Parathyroid adenoma (tissue), 2 donors: Measurements from ENCODE around the gene SERHL2.

ENCODE experiments used
- H2AFZ ChIP-seq: fragments of 300-600 bp; sonication (generic); one replicate; pipeline ENCODE4 v1.7.0; 2017; ENCODE audit warnings: antibody characterized with exemption, mild to moderate bottlenecking
- H3K27ac ChIP-seq: fragments of 300-600 bp; sonication (generic); one replicate; pipeline ENCODE4 v1.7.0; 2017
- H3K27me3 ChIP-seq: fragments of 300-600 bp; sonication (generic); one replicate; pipeline ENCODE4 v1.7.0; 2017; ENCODE audit warnings: low read length; ENCODE audit not compliant: control insufficient read depth, insufficient read depth
- H3K36me3 ChIP-seq: fragments of 300-600 bp; sonication (generic); one replicate; pipeline ENCODE4 v1.7.0; 2017; ENCODE audit warnings: low read length; ENCODE audit not compliant: control insufficient read depth, insufficient read depth
- H3K4me1 ChIP-seq: fragments of 300-600 bp; sonication (generic); one replicate; pipeline ENCODE4 v1.7.0; 2017; ENCODE audit warnings: control low read depth
- H3K4me2 ChIP-seq: fragments of 300-600 bp; sonication (generic); one replicate; pipeline ENCODE4 v1.7.0; 2017; ENCODE audit warnings: low read length
- H3K4me3 ChIP-seq: fragments of 300-600 bp; sonication (generic); one replicate; pipeline ENCODE4 v1.7.0; 2017; ENCODE audit warnings: low read depth, low read length
- H3K79me2 ChIP-seq: fragments of 300-600 bp; sonication (generic); one replicate; pipeline ENCODE4 v1.7.0; 2017; ENCODE audit warnings: control low read depth
- H3K9ac ChIP-seq: fragments of 300-600 bp; sonication (generic); one replicate; pipeline ENCODE4 v1.7.0; 2017; ENCODE audit warnings: mild to moderate bottlenecking
- H3K9me3 ChIP-seq: fragments of 300-600 bp; sonication (generic); one replicate; pipeline ENCODE4 v1.7.0; 2017; ENCODE audit warnings: low read length; ENCODE audit not compliant: control insufficient read depth
- TF ChIP-seq, protein P1 (sequence below): fragments of 300-600 bp; sonication (generic); IDR thresholded peaks from one replicate; pipeline ENCODE4 v1.7.0; 2017; ENCODE audit warnings: antibody characterized with exemption, mild to moderate bottlenecking
- donor health status: primary hyperparathyroidism.

The SERHL2 gene

DNA sequence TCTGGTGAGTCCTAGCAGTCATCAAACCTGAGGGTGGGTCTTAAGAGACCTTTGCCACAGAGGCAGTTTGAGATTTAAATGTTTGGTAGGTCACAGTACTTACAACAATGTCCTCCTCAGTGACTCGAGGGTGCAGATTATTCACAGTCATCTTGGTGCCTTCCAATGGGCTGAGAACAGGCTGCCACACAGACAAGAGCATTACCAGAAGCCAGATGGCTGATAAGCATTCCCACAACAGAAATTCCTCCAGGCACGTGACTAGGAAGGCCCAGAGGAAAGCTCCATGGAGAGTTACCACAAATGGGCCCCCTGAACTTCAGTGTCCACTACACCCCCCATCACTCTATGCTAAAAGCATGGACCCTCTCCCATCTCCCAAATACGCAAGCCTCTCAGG lies 41.7 kb downstream of the SERHL2 start:
- no peak overlapping the region for H3K9ac ChIP-seq
- no peak overlapping the region for H3K27ac ChIP-seq
- H3K27me3 ChIP-seq, result no peaks in the 10 kb centered on the region
- H3K36me3 ChIP-seq, result no peaks in the 10 kb centered on the region
- H3K79me2 ChIP-seq, result peaks cover 7% of the 10 kb centered on the region
- H3K4me1 ChIP-seq, result no peaks in the 10 kb centered on the region
- H3K4me3 ChIP-seq, result no peak overlapping the region
- no peak overlapping the region for H3K4me2 ChIP-seq
- TF ChIP-seq, protein P1, sequence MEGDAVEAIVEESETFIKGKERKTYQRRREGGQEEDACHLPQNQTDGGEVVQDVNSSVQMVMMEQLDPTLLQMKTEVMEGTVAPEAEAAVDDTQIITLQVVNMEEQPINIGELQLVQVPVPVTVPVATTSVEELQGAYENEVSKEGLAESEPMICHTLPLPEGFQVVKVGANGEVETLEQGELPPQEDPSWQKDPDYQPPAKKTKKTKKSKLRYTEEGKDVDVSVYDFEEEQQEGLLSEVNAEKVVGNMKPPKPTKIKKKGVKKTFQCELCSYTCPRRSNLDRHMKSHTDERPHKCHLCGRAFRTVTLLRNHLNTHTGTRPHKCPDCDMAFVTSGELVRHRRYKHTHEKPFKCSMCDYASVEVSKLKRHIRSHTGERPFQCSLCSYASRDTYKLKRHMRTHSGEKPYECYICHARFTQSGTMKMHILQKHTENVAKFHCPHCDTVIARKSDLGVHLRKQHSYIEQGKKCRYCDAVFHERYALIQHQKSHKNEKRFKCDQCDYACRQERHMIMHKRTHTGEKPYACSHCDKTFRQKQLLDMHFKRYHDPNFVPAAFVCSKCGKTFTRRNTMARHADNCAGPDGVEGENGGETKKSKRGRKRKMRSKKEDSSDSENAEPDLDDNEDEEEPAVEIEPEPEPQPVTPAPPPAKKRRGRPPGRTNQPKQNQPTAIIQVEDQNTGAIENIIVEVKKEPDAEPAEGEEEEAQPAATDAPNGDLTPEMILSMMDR, result no peak
- no peak overlapping the region for H2AFZ ChIP-seq
- no peaks in the 10 kb centered on the region for H3K9me3 ChIP-seq

DNA sequence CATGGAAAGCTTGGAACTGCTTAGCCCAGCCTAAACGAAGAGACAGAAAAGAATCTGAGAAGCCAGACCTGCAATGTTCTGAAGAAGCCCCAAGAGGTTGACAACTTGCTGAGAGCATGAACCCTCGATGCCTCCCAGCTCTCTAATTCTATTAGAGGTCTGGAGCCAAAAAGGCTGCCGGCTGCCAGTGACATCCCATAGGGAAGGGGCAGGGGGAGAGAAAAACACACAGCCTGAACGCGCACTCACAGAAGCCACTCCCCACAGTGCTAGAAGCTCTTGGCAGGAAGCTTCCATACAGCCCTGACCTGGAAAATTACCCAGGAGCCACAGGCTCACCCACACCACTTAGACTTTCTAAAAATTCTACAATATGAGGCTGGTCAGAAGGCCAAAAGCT lies 42.6 kb downstream of the SERHL2 start:
- TF ChIP-seq, protein P1, result no peak
- no peaks in the 10 kb centered on the region for H3K27me3 ChIP-seq
- H3K9ac ChIP-seq, result no peak overlapping the region
- no peaks in the 10 kb centered on the region for H3K36me3 ChIP-seq
- H3K27ac ChIP-seq, result no peak overlapping the region
- no peak overlapping the region for H3K4me3 ChIP-seq
- no peaks in the 10 kb centered on the region for H3K9me3 ChIP-seq
- no peak overlapping the region for H3K4me2 ChIP-seq
- peaks cover 10% of the 10 kb centered on the region for H3K79me2 ChIP-seq
- no peaks in the 10 kb centered on the region for H3K4me1 ChIP-seq
- H2AFZ ChIP-seq, result no peak overlapping the region

DNA sequence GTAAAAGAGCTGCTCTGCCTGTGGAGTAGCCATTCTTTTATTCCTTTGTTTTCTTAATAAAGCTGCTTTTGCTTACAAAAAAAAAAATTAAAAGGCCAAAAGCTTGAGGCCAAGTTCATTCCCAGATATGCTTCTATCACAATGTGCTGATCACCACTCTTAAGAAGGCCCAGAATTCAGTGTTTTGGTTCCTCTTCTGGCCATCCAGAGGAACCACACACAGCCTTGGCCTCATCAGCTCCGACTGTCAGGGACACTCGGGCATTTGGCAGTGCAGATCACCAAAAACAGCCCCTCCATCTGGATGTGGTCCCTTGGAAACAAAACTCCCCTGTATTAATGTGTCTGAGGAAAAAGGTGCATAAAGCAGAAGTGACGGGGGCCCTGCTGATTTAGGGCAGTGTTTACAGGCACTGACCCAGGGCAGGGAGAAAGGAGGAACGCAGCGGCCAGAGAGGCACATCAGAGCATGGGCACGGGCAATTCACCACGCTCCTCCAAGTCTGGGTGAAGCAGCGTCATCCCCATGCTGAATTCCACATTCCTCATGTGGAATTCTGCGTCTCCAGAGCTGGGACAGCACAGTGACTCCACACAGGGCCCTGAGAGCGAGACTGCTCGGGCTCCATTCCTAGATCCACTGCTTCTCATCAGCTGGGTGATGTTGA lies 43.2 kb downstream of the SERHL2 start:
- H3K27me3 ChIP-seq, result no peaks in the 10 kb centered on the region
- no peak overlapping the region for H3K4me2 ChIP-seq
- no peaks in the 10 kb centered on the region for H3K4me1 ChIP-seq
- no peaks in the 10 kb centered on the region for H3K9me3 ChIP-seq
- H3K27ac ChIP-seq, result no peak overlapping the region
- no peak overlapping the region for H3K9ac ChIP-seq
- H3K4me3 ChIP-seq, result no peak overlapping the region
- TF ChIP-seq, protein P1, result no peak
- H3K79me2 ChIP-seq, result peaks cover 10% of the 10 kb centered on the region
- no peak overlapping the region for H2AFZ ChIP-seq
- H3K36me3 ChIP-seq, result no peaks in the 10 kb centered on the region

DNA sequence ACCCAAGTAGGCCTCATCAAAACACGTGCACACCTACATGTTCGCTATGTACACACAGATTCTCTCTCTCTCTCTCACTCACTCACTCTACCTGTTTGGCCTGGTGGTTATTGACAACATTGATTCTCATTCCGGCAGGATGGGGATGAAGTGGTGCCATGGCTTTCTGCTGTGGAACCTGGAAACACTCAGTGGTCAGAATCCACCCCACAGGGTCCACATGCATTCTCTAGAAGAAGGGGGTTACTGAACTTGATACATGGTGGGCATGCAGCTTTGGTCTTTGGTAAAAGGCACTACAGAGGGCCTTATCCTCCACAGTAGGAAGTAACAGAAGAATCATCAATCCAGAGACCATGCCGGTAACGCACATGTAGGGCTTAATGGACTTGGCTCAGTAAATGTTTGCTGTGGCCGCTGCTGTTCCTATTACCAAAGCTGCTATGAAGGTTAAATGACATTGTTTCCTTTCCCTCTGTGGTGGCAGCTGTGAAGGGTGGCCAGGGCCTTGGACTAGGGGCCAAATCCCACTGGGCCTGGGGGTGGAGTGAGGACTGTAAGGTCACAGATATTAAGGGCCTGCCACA lies 48.2 kb downstream of the SERHL2 start:
- H2AFZ ChIP-seq, result no peak overlapping the region
- no peaks in the 10 kb centered on the region for H3K36me3 ChIP-seq
- no peaks in the 10 kb centered on the region for H3K4me1 ChIP-seq
- no peak overlapping the region for H3K4me2 ChIP-seq
- peaks cover 35% of the 10 kb centered on the region for H3K79me2 ChIP-seq
- TF ChIP-seq, protein P1, result no peak
- no peaks in the 10 kb centered on the region for H3K27me3 ChIP-seq
- H3K9ac ChIP-seq, result no peak overlapping the region
- no peaks in the 10 kb centered on the region for H3K9me3 ChIP-seq
- no peak overlapping the region for H3K4me3 ChIP-seq
- no peak overlapping the region for H3K27ac ChIP-seq

DNA sequence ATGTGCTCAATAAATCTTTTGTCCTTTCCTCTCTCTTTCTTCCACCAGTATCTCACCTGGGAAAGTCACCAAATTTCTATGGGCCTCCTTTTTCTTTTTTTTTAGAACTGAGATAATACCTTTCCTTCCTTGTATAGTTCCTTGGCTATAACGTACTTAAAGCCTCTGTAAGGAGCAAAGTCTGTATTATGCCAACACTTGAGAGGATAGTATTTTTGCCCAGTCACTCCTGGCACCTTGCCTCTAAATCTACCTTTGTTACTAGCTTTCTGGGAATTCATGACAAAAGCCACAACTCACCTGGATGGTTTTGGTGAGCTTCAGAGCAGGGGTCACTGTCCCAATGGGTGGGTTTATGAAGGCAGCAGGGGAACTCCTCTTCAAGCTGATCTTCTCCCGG lies 48.7 kb downstream of the SERHL2 start:
- Histone ChIP-seq H3K4me3 (no peak overlapping the region), H3K79me2 (peaks cover 38% of the 10 kb centered on the region), H3K4me1 (no peaks in the 10 kb centered on the region), H3K27me3 (no peaks in the 10 kb centered on the region), H3K9ac (no peak overlapping the region), H3K9me3 (no peaks in the 10 kb centered on the region), H3K27ac (no peak overlapping the region), H3K36me3 (no peaks in the 10 kb centered on the region), H2AFZ (no peak overlapping the region), H3K4me2 (no peak overlapping the region)
- TF ChIP-seq, protein P1, result no peak
